HS-5 (cell line): ENCODE data around the gene PRKD3.

Source experiments
- DNase-seq: peaks from one replicate; pipeline ENCODE4 v3.0.0-alpha.2; 2012; ENCODE audit warnings: low read depth

The PRKD3 gene

DNA sequence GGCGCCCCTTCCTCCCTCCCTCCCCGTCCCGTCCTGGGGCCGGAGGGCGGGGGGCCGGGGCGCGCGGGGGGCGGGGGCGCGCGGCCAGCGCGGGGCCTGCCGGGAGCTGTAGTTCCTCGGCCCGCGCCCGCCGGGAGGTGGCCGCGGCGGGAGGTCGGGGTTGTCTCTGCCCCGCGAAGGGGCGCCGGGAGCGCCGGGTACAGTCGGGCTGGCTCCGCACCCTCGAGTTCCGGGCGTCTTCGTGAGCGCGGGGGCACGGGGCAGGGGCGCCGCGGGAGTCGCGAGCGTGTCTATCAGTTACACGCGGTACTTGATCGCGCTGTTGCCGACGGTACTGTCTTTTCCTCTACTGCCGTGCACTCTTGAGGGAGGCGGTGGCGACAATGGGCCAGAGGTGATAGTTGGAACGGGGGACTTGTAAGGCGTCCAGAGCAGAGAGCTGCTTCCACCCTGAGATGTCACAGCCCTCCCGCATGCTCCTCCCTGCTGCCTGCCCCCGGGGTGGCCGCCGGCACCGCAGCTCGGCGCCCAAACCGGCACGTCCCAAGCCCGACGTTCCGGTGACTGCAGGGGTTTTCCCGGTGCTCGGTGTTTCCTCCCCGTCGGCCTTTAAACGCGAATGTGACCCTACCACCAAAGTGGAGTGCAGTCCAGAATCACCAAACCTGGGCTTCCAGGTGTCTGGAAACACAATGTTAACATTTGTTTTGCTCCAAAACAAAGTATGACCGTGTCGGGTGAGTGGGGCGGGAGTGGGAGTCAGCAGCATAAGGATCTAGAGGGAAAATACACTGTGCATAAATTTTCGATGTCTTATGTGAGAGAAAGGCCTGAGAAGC, at the start of gene PRKD3:
Gene PRKD3 (minus strand): TSS at position 48 of the 839 bp plus-strand sequence. CDS start 8,309 bp downstream, outside the sequence.
- DNase-seq = no peak

- no peak for DNase-seq
Observed at GRCh38 chr2:37372000-37372399, 47.4 kb upstream of the PRKD3 start.

DNA sequence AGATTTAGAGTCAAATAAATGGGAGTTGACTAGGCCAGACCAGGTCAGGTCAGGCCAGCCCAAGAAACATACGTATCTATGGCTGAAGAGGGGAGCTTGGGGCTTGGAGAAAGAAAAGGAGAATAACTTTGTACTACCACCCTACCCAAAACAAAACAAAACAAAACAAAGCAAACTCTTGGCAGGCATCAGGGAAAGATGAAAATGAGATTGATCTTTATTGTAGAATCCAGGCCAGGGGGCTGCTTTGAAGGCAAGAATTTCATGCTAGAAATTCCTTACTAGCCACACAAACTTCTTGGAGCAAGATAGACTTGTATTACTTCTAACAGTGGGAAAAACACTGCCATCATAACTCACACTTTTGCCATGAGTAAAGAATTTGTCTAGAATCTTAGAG, 46.0 kb upstream of the PRKD3 start:
- DNase-seq = no peak

DNA sequence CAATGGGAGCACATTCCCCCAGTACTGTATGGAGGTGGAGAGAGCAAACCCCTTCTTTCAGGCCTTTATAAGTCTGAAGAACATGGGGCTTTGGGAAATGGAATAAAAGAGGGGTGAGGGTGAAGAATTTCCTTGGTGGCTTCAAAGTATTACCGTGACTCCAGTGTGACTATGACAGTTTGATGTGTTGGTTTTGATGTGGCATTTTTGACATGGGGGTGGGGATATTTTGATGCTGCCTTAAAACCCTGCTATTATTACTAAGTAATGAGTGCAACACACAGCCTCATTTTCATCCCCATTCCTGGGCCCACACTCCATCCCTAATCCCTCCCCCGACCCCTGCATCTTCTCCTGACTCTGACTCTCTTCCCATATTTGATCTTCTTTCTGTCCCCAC, 43.4 kb upstream of the PRKD3 start:
- DNase-seq = no peak

DNA sequence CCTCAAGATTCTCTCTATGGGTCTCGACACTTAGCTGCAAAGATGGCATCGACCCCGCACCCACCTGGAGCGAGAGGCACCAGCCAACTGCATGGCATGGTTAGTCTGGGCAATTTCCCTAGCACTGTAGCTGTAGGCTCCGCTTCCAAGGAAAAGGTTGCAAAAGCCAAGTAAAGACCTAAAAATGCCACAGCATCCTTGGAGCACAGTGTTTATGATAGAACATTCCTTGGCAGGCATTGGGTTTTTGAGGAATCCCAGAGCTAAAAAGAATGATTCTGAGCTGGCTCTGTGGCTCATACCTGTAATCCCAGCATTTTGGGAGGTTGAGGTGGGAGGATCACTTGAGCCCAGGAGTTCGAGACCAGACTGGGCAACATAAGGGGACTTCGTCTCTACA, 42.7 kb upstream of the PRKD3 start:
- DNase-seq = no peak

DNA sequence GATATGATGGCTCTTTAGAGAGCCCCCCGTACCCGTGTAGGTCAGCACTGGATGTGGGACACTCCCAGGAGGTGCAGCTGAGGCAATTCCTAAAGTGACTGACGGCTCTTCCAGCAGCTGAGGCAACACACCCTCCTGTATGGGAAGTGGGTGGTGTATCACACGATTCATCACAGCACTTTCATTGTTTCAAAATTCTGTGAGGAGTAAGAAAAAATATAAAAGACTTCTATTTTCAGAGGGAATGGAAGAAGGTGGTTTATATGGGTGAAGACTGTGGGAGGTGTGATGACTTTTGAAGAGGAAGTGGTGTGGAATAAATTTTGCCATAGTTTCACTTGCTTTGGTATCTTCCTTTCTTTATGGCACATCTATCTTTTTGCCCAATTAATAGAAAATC, 42.1 kb upstream of the PRKD3 start:
- no peak for DNase-seq

DNA sequence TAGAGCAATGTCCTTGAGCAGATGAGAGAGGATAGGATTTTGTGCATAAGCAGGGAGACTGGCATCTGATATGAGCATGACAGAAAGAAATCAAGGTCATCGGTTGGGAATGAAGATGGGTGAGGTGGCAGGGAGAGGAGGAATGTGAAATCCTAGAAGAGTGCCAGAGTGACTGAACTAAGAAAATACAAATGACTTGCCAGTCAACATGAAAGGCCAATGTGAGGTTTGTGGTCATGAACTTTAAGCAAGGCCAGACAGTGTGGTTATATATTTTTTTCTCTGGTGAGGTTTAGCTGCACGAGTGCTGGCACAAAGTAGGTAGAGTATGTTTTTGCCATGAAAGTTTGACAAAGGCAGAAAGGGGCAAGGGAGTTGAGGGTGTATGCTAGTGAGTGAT, 41.0 kb upstream of the PRKD3 start:
- DNase-seq = no peak

DNA sequence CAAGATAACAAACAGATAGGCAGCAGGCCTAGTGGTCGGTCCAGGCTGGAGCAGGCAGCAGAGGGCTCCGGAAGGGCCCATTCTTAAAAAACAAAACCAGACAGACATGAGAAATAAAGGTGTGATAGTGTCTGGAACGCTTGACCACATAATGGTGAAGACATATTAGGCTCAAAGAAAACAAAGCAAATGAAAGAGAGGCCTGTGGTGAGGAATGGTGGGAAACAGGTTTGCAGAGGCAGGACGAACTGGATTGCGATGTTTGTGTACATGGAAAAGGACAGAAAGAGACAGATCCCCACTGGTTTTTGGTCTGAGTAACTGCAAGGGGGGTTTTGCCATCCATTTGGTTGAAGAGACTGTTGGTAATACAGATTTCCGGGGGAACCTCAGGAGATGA, 39.7 kb upstream of the PRKD3 start:
- no peak for DNase-seq

- no peak for DNase-seq
Observed at GRCh38 chr2:37361994-37362698, 37.5 kb upstream of the PRKD3 start.

- no peak for DNase-seq
Observed at GRCh38 chr2:37361216-37361815, 36.7 kb upstream of the PRKD3 start.

GRCh38 chr2:37358466-37358865, 33.8 kb upstream of the PRKD3 start:
- DNase-seq = no peak

- no peak for DNase-seq
Observed at GRCh38 chr2:37357530-37357929, 32.9 kb upstream of the PRKD3 start.

DNA sequence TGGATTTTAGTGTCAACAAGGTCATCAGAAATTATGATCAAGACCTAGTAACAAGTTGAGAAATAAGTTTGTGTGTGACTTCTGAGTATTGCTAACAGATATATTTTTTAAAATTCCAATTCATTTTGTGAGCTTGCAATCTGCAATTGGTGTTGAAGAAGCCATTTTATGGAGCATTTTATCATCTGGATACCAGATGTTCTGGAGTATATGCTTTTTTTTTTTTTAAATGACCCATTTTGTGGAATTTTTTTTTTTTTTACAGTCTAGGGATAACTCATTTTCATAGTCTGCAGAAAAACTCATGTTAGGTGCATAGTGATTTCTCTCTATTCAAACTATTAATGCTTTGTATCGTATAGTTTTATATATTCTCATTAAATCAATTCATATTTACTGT, 32.4 kb upstream of the PRKD3 start:
- no peak for DNase-seq

DNA sequence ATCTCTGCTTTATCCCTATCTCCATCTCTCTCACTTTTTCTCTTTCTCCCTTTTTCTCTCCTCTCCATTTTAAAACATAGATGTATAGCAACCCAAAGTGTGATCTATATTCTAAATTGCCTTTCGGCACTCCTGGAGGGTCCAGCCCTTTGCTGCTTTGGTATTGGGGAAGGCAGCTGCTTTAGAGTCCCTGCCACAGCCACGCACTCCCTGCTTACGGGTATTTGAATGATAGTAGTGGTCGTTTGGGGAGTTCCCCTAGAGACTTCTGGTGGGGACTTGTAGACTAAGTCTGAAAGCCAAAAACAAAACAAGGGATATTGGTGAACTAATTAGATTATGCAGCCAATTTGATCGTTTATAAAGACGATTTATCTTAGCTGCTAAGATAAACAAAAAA, 31.7 kb upstream of the PRKD3 start:
- no peak for DNase-seq

DNA sequence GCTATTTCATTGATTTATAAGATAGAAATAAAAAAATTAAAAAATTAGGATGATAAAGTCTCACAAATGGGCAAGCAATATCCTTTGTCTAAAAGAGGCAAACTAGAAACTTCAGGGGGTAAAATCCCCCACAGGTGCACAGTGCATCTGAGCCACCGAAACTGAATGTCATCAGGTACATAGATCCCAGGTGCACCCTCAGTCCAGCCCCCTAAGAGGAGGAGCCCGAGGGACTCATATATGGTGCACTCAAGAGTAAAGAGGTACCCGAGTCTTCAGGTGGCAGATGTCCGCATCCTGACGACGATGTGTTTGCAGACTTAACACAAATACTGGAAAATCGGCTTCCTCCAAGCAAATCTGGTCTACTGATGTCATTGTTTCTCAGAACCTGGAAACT, 31.1 kb upstream of the PRKD3 start:
- DNase-seq = no peak

- no peak for DNase-seq
Observed at GRCh38 chr2:37354531-37354930, 29.9 kb upstream of the PRKD3 start.

DNA sequence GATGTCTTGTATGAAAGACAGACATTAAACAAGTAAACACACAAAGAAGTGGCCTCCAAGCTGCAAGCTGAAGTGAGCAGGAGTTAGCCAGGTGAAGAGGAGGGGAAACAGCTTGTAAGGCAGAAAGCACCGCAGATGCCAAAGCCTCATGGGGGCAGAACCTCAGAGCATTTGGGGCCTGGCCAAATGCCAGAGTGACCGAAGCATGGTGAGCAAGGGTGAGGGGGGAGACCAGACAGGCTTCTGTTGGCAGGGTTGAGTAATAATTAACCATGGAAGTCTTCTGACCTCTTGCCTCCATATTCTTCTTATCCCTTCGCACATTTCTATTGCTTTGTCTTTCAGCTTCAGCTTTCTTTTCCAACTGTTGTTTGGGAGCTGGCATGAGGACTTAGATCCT, 25.4 kb upstream of the PRKD3 start:
- DNase-seq = no peak

DNA sequence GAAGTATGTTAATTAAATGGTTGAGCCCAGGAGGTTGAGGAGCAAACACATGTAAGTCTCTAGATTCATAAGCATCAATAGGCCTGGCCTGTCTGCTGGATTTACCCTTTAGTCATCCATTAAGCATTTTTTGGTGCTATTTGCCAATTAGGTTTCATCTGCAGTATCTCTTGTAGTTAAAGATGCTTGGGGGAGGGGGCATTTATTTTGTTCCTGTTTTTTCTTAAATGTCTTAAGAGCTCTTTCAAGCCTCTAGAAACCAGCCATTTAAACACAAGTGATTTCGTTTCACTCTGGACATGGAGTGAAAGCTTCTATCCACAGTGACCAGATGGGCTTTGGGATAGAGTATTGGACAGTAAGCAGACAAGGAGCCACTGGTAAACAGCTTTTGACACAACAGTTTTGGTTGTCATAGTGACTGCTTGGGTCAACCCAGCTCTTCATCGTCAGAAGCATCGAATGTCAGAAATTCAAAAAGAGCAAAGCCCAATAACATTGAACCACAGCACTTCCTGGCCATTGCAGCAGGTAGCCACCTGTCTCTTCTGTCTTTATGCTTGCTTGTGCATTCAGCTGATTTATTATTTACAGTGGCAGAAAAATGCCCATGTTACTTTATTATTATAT, 24.7 kb upstream of the PRKD3 start:
- no peak for DNase-seq

- DNase-seq = no peak
Observed at GRCh38 chr2:37348155-37348554, 23.5 kb upstream of the PRKD3 start.

DNA sequence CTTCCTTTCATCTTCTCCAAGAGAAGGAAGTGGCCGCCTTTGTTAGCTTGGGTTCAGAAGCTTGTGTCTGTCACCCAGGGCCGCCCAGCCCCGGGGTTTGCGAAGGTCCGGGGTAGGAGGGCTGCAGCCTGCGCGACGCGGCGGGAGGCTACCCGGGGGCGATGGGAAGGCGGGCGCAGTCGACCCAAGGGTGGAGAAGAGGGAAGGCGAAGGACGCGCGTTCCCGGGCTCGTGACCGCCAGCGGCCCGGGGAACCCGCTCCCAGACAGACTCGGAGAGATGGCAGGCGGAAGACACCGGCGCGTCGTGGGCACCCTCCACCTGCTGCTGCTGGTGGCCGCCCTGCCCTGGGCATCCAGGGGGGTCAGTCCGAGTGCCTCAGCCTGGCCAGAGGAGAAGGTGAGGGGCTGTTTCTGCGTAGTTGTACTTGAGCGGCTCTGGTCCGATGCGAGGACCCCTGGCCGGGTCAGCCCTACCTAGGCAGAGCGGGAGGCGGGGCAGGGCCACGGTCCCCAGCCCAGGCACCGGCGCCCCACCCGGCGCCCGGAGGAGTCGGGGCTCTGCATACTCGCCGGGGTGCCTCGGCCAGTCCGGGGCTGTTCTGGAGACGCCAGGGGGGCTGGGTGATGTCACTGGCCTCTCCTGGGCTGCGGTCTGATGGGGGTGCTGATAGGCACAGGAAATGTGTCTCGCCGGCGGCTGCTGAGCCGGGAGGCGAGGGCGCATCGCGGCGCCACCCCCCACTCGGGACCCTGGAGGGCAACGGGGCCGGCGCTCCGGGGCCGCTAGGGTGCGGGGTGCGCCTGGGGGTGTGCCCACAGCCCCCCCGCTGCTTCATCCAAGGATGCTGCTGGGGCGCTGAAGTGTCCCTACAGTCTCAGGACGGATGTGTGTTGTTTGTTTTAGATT, 20.1 kb upstream of the PRKD3 start, which contains the start of gene QPCT:
Gene QPCT (plus strand): TSS at position 178 of the 909 bp plus-strand sequence. CDS start 102 bp downstream, at position 280.
- DNase-seq = no peak
